ENCODE measurements around the gene LCMT2. TPM values are rescaled to one million over a fixed set of nuclear protein-coding genes. Genes with fewer than 3 reads are reported as not detected.

The LCMT2 gene, protein sequence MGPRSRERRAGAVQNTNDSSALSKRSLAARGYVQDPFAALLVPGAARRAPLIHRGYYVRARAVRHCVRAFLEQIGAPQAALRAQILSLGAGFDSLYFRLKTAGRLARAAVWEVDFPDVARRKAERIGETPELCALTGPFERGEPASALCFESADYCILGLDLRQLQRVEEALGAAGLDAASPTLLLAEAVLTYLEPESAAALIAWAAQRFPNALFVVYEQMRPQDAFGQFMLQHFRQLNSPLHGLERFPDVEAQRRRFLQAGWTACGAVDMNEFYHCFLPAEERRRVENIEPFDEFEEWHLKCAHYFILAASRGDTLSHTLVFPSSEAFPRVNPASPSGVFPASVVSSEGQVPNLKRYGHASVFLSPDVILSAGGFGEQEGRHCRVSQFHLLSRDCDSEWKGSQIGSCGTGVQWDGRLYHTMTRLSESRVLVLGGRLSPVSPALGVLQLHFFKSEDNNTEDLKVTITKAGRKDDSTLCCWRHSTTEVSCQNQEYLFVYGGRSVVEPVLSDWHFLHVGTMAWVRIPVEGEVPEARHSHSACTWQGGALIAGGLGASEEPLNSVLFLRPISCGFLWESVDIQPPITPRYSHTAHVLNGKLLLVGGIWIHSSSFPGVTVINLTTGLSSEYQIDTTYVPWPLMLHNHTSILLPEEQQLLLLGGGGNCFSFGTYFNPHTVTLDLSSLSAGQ
- 5.5 and 9.9 TPM in 2 replicates for total RNA-seq

DNA sequence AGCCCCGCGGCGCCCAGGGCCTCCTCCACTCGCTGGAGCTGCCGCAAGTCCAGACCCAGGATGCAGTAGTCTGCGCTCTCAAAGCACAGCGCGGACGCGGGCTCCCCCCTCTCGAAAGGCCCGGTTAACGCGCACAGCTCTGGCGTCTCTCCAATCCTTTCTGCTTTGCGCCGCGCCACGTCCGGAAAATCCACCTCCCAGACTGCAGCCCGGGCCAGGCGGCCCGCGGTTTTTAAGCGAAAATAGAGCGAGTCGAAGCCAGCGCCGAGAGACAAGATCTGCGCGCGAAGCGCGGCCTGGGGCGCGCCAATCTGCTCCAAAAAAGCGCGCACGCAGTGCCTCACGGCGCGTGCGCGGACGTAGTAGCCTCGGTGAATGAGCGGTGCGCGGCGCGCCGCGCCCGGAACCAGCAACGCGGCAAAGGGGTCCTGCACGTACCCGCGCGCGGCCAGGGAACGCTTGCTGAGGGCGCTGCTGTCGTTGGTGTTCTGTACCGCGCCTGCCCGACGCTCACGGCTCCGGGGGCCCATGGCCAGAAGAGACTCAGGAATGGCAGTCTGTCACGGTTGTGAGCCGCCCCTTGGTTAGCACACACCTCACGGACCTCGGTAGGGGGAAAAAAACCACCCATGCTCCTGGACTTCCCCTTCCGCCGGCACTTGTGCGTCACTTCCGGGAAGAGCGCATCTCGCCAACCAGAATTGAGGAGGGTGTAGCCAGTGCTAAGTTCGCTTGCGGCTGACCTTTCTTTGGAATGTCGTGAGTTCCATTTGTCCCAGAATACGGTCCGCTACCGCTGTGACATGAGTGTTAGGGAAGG, at the start of gene LCMT2:
Gene LCMT2 (minus strand): TSS at position 614 of the 820 bp plus-strand sequence. CDS start 84 bp downstream, at position 530.

DNA sequence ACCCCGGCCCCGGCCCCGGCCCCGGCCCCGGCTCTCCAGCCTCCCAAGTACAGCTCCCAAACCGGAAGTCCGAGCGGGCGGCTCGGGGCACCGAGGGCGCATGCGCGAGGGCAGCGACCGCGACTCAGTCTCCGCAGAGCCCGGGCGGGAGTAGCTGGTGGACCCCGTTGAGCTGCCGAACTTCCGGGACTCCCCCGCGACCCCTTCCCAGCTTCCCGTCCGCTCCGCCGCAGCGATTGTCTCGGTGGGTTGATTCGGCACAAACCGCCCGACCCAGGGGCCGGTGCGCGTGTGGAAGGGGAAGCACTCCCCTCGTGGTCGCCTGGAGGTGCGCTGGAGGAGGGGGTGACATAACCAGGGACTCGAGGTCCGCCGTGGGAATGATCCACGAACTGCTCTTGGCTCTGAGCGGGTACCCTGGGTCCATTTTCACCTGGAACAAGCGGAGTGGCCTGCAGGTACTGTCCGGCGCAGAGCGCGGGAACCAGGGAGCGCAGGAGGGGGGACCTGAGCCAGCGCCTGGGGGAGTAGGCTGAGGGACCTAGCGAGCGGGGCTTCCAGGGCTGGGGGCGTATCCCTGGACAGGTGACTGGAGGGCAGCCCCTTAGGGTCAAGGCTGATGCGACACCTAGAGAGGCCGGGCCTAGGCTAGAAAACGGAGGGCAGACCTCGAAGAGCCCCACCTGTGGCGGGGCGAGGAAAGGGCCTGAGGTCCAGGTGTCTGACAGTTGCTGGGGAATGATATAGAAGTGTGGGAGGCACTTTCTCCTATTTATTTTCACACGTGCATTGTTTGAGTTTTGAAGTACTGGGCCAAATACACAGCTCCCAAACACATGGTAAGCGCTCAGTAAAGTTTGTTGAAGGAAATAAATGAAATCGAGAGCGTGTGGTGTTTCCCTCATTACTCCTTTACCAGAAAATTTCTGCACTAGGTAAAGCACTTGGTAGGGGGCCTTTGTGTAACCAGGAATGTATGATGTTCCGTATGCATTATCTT, 40.9 kb upstream of the LCMT2 start, which contains the start of the genes TUBGCP4 and ZSCAN29:
Gene TUBGCP4 (plus strand): TSS at position 127 of the 1,000 bp plus-strand sequence. CDS start 254 bp downstream, at position 381.
Gene ZSCAN29 (minus strand): TSS at position 69 of the 1,000 bp plus-strand sequence. CDS start 1,130 bp downstream, outside the sequence.

DNA sequence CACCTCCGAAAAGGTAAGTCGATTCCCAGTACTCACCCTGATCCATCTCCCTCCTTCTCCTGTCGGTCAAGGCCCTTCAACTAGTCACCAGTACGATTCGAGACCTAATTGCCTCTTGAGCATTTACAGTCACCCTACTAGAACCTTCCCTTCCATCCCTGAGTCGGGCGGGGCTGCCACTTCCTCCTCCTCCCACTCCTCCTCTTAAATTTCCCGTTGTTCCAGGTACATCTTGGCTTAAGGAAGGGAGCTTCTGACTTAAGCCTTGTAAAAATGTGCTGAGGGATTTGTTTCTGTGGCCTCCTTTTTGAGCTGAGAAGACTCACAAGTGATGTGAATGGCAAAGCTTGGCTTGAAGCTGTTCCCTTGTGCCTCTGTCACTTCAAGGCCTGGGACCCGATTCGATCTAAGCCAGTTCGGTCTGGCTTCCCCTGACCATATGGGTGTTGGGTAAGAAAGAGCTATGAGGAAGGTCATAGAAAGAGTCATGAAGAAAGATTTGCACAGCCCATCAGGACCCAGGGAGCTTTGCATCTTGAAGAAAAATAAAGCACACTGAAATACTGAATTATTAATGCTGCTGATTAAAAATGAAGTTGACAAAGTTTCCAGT, 28.1 kb downstream of the LCMT2 start, which contains the start of gene TGM7:
Gene TGM7 (minus strand): TSS at position 51 of the 613 bp plus-strand sequence.

Other genes starting within 250 kb of the LCMT2 start
- 29.5 and 58.6 TPM in 2 replicates for gene UBR1, start 224.5 kb downstream of the LCMT2 start, total RNA-seq
- 11.4 and 25.8 TPM in 2 replicates for gene TMEM62, start 197.0 kb downstream of the LCMT2 start, total RNA-seq
- 66.5 and 79.0 TPM in 2 replicates for gene CCNDBP1, start 145.2 kb downstream of the LCMT2 start, total RNA-seq
- not detected in 2 replicates for gene EPB42, start 109.6 kb downstream of the LCMT2 start, total RNA-seq
- gene TGM5, start 63.6 kb downstream of the LCMT2 start, total RNA-seq = not detected in 2 replicates
- not detected in 2 replicates for gene TGM7, start 28.3 kb downstream of the LCMT2 start, total RNA-seq
- 25.5 and 32.6 TPM in 2 replicates for gene ZSCAN29, start 40.5 kb upstream of the LCMT2 start, total RNA-seq
- gene TUBGCP4, start 40.5 kb upstream of the LCMT2 start, total RNA-seq = 5.5 and 13.9 TPM in 2 replicates
- 73.1 and 81.0 TPM in 2 replicates for gene TP53BP1, start 162.6 kb upstream of the LCMT2 start, total RNA-seq
- gene MAP1A, start 187.0 kb upstream of the LCMT2 start, total RNA-seq = 39.2 and 102 TPM in 2 replicates

Data from placental pericyte (primary cell).